CD4-positive, alpha-beta T cell treated with Interleukin-15 for 1 hour (primary cell): Measurements from ENCODE around the gene ERC2.

ENCODE experiments used
- DNase-seq: peaks from one replicate; pipeline ENCODE4 v3.0.0-alpha.2; 2020

The ERC2 gene

GRCh38 chr3:55562700-55563099 is 905.6 kb downstream of the ERC2 start:
- no peak for DNase-seq

GRCh38 chr3:55559500-55560423 is 908.5 kb downstream of the ERC2 start:
- DNase-seq: no peak

GRCh38 chr3:55558316-55558715 is 910.0 kb downstream of the ERC2 start:
- DNase-seq: no peak

GRCh38 chr3:55557549-55557948 is 910.7 kb downstream of the ERC2 start:
- no peak for DNase-seq

- DNase-seq: no peak
Observed at GRCh38 chr3:55556619-55557537, 911.4 kb downstream of the ERC2 start.

- no peak for DNase-seq
Observed at GRCh38 chr3:55555873-55556618, 912.2 kb downstream of the ERC2 start.

- no peak for DNase-seq
Observed at GRCh38 chr3:55554634-55555425, 913.4 kb downstream of the ERC2 start.

- DNase-seq: no peak
Observed at GRCh38 chr3:55551644-55552043, 916.6 kb downstream of the ERC2 start.

GRCh38 chr3:55549177-55549576 is 919.1 kb downstream of the ERC2 start:
- no peak for DNase-seq

GRCh38 chr3:55546866-55547669 is 921.2 kb downstream of the ERC2 start:
- no peak for DNase-seq

- no peak for DNase-seq
Observed at GRCh38 chr3:55545995-55546394, 922.3 kb downstream of the ERC2 start.

GRCh38 chr3:55544219-55544618 is 924.0 kb downstream of the ERC2 start:
- no peak for DNase-seq

- no peak for DNase-seq
Observed at GRCh38 chr3:55543181-55543614, 925.1 kb downstream of the ERC2 start.

GRCh38 chr3:55541456-55541855 is 926.8 kb downstream of the ERC2 start:
- no peak for DNase-seq

- DNase-seq: no peak
Observed at GRCh38 chr3:55541016-55541415, 927.3 kb downstream of the ERC2 start.

GRCh38 chr3:55540579-55540978 is 927.7 kb downstream of the ERC2 start:
- no peak for DNase-seq

- DNase-seq: no peak
Observed at GRCh38 chr3:55538158-55538557, 930.1 kb downstream of the ERC2 start.

GRCh38 chr3:55537563-55537962 is 930.7 kb downstream of the ERC2 start:
- DNase-seq: no peak

- no peak for DNase-seq
Observed at GRCh38 chr3:55537129-55537528, 931.1 kb downstream of the ERC2 start.

- DNase-seq: no peak
Observed at GRCh38 chr3:55534876-55535275, 933.4 kb downstream of the ERC2 start.

- no peak for DNase-seq
Observed at GRCh38 chr3:55532806-55533205, 935.5 kb downstream of the ERC2 start.
